ENCODE data around the gene RBM4B.

The RBM4B gene

GRCh38 chr11:66707486-66707885 is 29.8 kb upstream of the RBM4B start:
- no peak for DNase-seq (ENCODE audit: low read depth, low spot score)
- no peak overlapping the region for H3K4me3 ChIP-seq (ENCODE audit: low read depth, low read length)
- in situ Hi-C loops (cut with HindIII; ENCODE audit: low sequenced_read_pairs), result no loop called here
- no peak for TF ChIP-seq CTCF (IDR thresholded peaks at IDR 0.05; ENCODE audit: low read depth, low read length)

- no peak overlapping the region for H3K4me3 ChIP-seq (ENCODE audit: low read depth, low read length)
- in situ Hi-C loops (cut with HindIII; ENCODE audit: low sequenced_read_pairs), result no loop called here
- DNase-seq (ENCODE audit: low read depth, low spot score), result no peak
- no peak for TF ChIP-seq CTCF (IDR thresholded peaks at IDR 0.05; ENCODE audit: low read depth, low read length)
These were observed 29.3 kb upstream of the RBM4B start for GRCh38 chr11:66706989-66707388.

GRCh38 chr11:66705587-66706335 is 28.1 kb upstream of the RBM4B start:
- no peak overlapping the region for H3K4me3 ChIP-seq (ENCODE audit: low read depth, low read length)
- no peak for DNase-seq (ENCODE audit: low read depth, low spot score)
- in situ Hi-C loops (cut with HindIII; ENCODE audit: low sequenced_read_pairs), result no loop called here
- TF ChIP-seq CTCF (IDR thresholded peaks at IDR 0.05; ENCODE audit: low read depth, low read length), result no peak

- TF ChIP-seq CTCF (IDR thresholded peaks at IDR 0.05; ENCODE audit: low read depth, low read length), result no peak
- H3K4me3 ChIP-seq (ENCODE audit: low read depth, low read length), result no peak overlapping the region
These were observed 27.1 kb upstream of the RBM4B start for GRCh38 chr11:66704659-66705360.

GRCh38 chr11:66701432-66702240 is 23.9 kb upstream of the RBM4B start:
- TF ChIP-seq CTCF (IDR thresholded peaks at IDR 0.05; ENCODE audit: low read depth, low read length), result no peak
- in situ Hi-C loops (cut with HindIII; ENCODE audit: low sequenced_read_pairs), result no loop called here

More at GRCh38 chr11:66704659-66705360, 27.1 kb upstream of the RBM4B start:
- no peak for DNase-seq (ENCODE audit: low read depth, low spot score)
- in situ Hi-C loops (cut with HindIII; ENCODE audit: low sequenced_read_pairs), result no loop called here

GRCh38 chr11:66700742-66701141 is 23.1 kb upstream of the RBM4B start:
- no peak for DNase-seq (ENCODE audit: low read depth, low spot score)
- no peak for TF ChIP-seq CTCF (IDR thresholded peaks at IDR 0.05; ENCODE audit: low read depth, low read length)
- in situ Hi-C loops (cut with HindIII; ENCODE audit: low sequenced_read_pairs), result no loop called here
- no peak overlapping the region for H3K4me3 ChIP-seq (ENCODE audit: low read depth, low read length)

More at GRCh38 chr11:66701432-66702240, 23.9 kb upstream of the RBM4B start:
- no peak for DNase-seq (ENCODE audit: low read depth, low spot score)
- H3K4me3 ChIP-seq (ENCODE audit: low read depth, low read length), result no peak overlapping the region
